Measurements from ENCODE around the gene CCDC102A.

DNA sequence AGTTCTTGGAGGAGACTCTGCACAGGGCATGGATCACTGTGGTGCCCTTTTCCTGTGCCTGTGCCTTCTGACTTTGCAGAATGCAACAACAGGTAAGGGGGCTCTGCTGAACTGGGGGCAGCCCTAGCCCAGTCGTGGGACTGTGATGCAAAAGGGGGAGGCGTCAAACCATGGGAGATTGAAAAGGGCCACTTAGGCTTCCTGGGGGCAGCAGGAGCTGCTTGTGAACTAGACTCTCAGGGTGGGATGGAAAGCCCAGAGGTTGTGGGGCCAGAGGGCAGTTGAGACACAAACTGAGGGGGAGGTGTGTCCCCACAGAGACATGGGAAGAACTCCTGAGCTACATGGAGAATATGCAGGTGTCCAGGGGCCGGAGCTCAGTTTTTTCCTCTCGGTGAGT is 25.7 kb upstream of the CCDC102A start:
- TF ChIP-seq CTCF (IDR thresholded peaks at IDR 0.05) (no peak), POLR2A (IDR thresholded peaks at IDR 0.05) (no peak), POLR2AphosphoS5 (IDR thresholded peaks at IDR 0.05) (no peak)

All from suprapubic skin (tissue), 4 donors.